Esophagus muscularis mucosa (tissue), 4 donors: ENCODE results near the gene ANXA9. TPM values are rescaled to one million over a fixed set of nuclear protein-coding genes. Genes with fewer than 3 reads are reported as not detected.

Source experiments
- DNase-seq: peaks from one replicate; pipeline ENCODE4 v3.0.0-alpha.2; 2017; ENCODE audit errors: extremely low spot score
- H3K27ac ChIP-seq, 4 donors: fragments of 200-600 bp; sonication (generic); replicated peaks in 1 of 4; 1 replicate in 3 of 4; 2 replicates in 1 of 4; pipeline ENCODE4 v1.5.1; 2016 to 2019; ENCODE audit warnings: mild to moderate bottlenecking in 1 of 4
- H3K27me3 ChIP-seq, 4 donors: fragments of 200-600 bp; sonication (generic); one replicate each; pipeline versions ENCODE4 v1.5.1 to v1.6.0; 2016 to 2019
- H3K36me3 ChIP-seq, 4 donors: fragments of 200-600 bp; sonication (generic); one replicate each; pipeline ENCODE4 v1.5.1; 2016 to 2019
- H3K4me1 ChIP-seq, 4 donors: fragments of 200-600 bp; sonication (generic); one replicate each; pipeline ENCODE4 v1.5.1; 2016 to 2019
- H3K4me3 ChIP-seq, 4 donors: fragments of 200-600 bp; sonication (generic); 1 replicate in 2 of 4; 2 replicates in 2 of 4; pipeline ENCODE4 v1.5.1; 2016 to 2019; ENCODE audit warnings: mild to moderate bottlenecking in 4 of 4, moderate library complexity in 1 of 4
- H3K9me3 ChIP-seq, 4 donors: fragments of 200-600 bp; sonication (generic); 1 replicate in 3 of 4; 2 replicates in 1 of 4; pipeline ENCODE4 v1.5.1; 2016 to 2019
- EP300 ChIP-seq: sonication (generic); formaldehyde crosslinking; IDR thresholded peaks from one replicate; pipeline ENCODE4 v1.6.1; 2017; ENCODE audit warnings: antibody characterized with exemption
- POLR2A ChIP-seq: fragments of 450-650 bp; IDR thresholded peaks from one replicate; pipeline ENCODE4 v1.6.1; 2017; ENCODE audit warnings: antibody characterized with exemption, moderate library complexity, mild to moderate bottlenecking, low read depth
- POLR2AphosphoS5 ChIP-seq, 2 donors: sonication (generic); formaldehyde crosslinking; IDR thresholded peaks; one replicate each; pipeline ENCODE4 v1.6.1; 2017; ENCODE audit warnings: antibody characterized with exemption in 2 of 2
- WGBS: methylation state at CpG from one replicate; pipeline ENCODE4 v1.1.5; 2018; 5-methylcytosine and 5-hydroxymethylcytosine counted together
- intact Hi-C: fragments of 100-400 bp; cut with DNase I; formaldehyde crosslinking; loops from one replicate; pipeline ENCODE4 v1.15.1; 2023
- total RNA-seq, 4 donors: library from RNA; depleted of rRNA; stranded (reverse); fragments of >200 nt; gene quantifications; one replicate each; pipeline versions ENCODE4 v1.1.0 to v1.2.1, GENCODE V29; 2016
- TF ChIP-seq, protein P1 (sequence below), 3 experiments: fragments of 200-600 bp in 2 of 3; fragments of 450-650 bp in 1 of 3; sonication (generic) in 2 of 3; IDR thresholded peaks; one replicate each; pipeline ENCODE4 v1.5.1; 2017 to 2019; ENCODE audit warnings: antibody characterized with exemption in 3 of 3, mild to moderate bottlenecking in 2 of 3, moderate library complexity in 1 of 3

ANXA9 gene
- total RNA-seq, 4 donors from 2014 or later: 0.13 to 0.42 (median 0.34) TPM

- Histone ChIP-seq H3K36me3 (peaks cover 32 to 41% (median 37%) of the 10 kb centered on the region in 4 donors), H3K9me3 (no peaks in the 10 kb centered on the region), H3K27ac (peak overlapping the region; percentile 41 to 64 (median 58)), H3K4me3 (peak overlapping the region in 1 of 4 donors; percentile 11), H3K27me3 (no peaks in the 10 kb centered on the region), H3K4me1 (peaks cover 11 to 16% (median 14%) of the 10 kb centered on the region in 4 donors)
- WGBS: 33% methylated on average over 4 of the region's 4 CpGs
- DNase-seq: no peak
- TF ChIP-seq, protein P1, sequence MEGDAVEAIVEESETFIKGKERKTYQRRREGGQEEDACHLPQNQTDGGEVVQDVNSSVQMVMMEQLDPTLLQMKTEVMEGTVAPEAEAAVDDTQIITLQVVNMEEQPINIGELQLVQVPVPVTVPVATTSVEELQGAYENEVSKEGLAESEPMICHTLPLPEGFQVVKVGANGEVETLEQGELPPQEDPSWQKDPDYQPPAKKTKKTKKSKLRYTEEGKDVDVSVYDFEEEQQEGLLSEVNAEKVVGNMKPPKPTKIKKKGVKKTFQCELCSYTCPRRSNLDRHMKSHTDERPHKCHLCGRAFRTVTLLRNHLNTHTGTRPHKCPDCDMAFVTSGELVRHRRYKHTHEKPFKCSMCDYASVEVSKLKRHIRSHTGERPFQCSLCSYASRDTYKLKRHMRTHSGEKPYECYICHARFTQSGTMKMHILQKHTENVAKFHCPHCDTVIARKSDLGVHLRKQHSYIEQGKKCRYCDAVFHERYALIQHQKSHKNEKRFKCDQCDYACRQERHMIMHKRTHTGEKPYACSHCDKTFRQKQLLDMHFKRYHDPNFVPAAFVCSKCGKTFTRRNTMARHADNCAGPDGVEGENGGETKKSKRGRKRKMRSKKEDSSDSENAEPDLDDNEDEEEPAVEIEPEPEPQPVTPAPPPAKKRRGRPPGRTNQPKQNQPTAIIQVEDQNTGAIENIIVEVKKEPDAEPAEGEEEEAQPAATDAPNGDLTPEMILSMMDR (IDR thresholded peaks at IDR 0.05): no peak
- TF ChIP-seq EP300: no peak
- no peak for TF ChIP-seq POLR2A
- TF ChIP-seq POLR2AphosphoS5 (IDR thresholded peaks at IDR 0.05): no peak
- intact Hi-C loops: no loop called here
Measured at GRCh38 chr1:150995460-150995859, 13.4 kb downstream of the ANXA9 start.

DNA sequence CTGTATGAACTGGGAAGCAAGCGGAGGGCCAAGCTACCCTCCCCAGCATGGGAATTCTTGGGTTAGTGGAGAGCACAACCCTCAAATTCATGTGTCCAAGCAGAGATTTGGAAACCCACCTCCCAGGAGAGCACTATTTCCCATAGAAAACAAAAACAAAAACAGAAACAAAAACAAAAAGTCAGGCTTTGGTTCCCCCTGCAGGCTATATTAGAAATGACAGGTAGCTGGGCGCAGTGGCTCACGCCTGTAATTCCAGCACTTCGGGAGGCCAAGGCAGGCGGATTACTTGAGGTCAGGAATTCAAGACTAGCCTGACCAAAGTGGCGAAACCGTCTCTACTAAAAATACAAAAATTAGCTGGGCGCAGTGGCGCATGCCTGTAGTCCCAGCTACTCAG is 13.8 kb downstream of the ANXA9 start:
- TF ChIP-seq POLR2A (no peak), POLR2AphosphoS5 (IDR thresholded peaks at IDR 0.05) (peak in 1 of 2 donors; percentile 19)
- TF ChIP-seq, protein P1 (IDR thresholded peaks at IDR 0.05): peak; percentile 74 to 88 (median 81)
- no peak for DNase-seq
- Histone ChIP-seq H3K27me3 (no peaks in the 10 kb centered on the region), H3K4me1 (peaks cover 11 to 16% (median 14%) of the 10 kb centered on the region in 4 donors), H3K9me3 (no peaks in the 10 kb centered on the region), H3K27ac (peak overlapping the region; percentile 41 to 64 (median 58)), H3K4me3 (peak overlapping the region in 1 of 4 donors; percentile 11), H3K36me3 (peaks cover 32 to 45% (median 39%) of the 10 kb centered on the region in 4 donors)
- intact Hi-C loops: no loop called here
- 33% methylated on average over 9 of the region's 9 CpGs for WGBS

DNA sequence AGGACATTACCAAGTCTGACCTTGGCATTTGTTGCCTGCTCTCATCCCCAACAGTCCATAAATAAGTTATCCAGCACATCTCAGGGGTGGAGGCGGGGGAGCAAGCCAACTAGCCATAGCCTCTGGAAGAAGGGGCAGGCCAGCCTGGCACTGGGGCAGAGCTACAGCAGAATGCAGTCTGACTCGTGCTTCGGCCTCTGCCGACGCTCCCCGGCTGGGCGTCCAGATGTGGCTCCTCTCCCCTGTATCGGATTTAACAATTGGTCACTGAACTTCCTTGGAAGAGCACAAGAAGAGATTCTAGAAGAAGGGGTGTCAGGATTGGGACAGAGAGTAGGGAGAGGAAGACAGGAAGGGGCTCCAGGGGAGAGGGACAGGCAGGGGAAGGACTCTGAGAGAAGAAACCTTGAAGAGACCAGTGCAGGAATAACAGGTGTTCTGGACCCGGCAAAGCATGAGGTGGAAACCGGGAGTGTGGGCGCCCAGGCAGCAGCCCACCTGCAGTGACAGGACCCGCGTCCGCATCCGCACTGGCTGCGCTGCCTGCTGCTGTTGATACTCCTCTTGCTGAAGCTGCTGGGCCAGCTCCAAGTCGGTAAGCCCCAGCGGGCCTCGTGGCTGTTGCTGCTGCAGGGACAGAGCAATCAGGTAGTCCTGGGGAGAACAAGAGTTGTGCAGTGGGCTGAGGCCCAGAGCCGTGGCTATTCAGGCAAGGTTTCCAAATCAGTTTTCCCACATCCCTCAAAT is 15.2 kb downstream of the ANXA9 start:
- no peak overlapping the region for H3K27ac ChIP-seq
- H3K4me3 ChIP-seq: no peak overlapping the region
- DNase-seq: no peak
- peaks cover 19 to 26% (median 22%) of the 10 kb centered on the region in 4 donors for H3K4me1 ChIP-seq
- peaks cover 32 to 59% (median 51%) of the 10 kb centered on the region in 4 donors for H3K36me3 ChIP-seq
- TF ChIP-seq, protein P1 (IDR thresholded peaks at IDR 0.05): no peak
- TF ChIP-seq POLR2A (no peak), POLR2AphosphoS5 (IDR thresholded peaks at IDR 0.05) (no peak), EP300 (no peak)
- 92% methylated on average over 19 of the region's 20 CpGs for WGBS
- H3K27me3 ChIP-seq: no peaks in the 10 kb centered on the region
- no peaks in the 10 kb centered on the region for H3K9me3 ChIP-seq
- intact Hi-C loops: no loop called here

- intact Hi-C loops: no loop called here
- 70% methylated on average over 4 of the region's 5 CpGs for WGBS
- no peak overlapping the region for H3K27ac ChIP-seq
- no peak overlapping the region for H3K4me3 ChIP-seq
- H3K4me1 ChIP-seq: peaks cover 25 to 33% (median 29%) of the 10 kb centered on the region in 4 donors
- H3K9me3 ChIP-seq: no peaks in the 10 kb centered on the region
- TF ChIP-seq, protein P1 (IDR thresholded peaks at IDR 0.05): no peak
- TF ChIP-seq POLR2A (no peak), POLR2AphosphoS5 (IDR thresholded peaks at IDR 0.05) (no peak), EP300 (no peak)
- no peak for DNase-seq
- H3K27me3 ChIP-seq: no peaks in the 10 kb centered on the region
- H3K36me3 ChIP-seq: peaks cover 32 to 64% (median 55%) of the 10 kb centered on the region in 4 donors
Measured at GRCh38 chr1:150997949-150998348, 15.9 kb downstream of the ANXA9 start.
